ENCODE results near the gene CHERP.

- TF ChIP-seq CTCF (conservative IDR thresholded peaks at IDR 0.05 in 1 of 2, IDR thresholded peaks at IDR 0.05 in 1 of 2; ENCODE audit: low read depth in 1 of 2, low read length in 2 of 2) (no peak), EZH2 (IDR thresholded peaks at IDR 0.05; ENCODE audit: low read length, missing control alignments) (no peak)
Observed at GRCh38 chr19:16521715-16522289, 20.4 kb downstream of the CHERP start.
